Measurements from ENCODE around the gene BAZ2B. TPM values are rescaled to one million over a fixed set of nuclear protein-coding genes. Genes with fewer than 3 reads are reported as not detected.

Gene BAZ2B
- total RNA-seq, 1 experiment from 2014 or later: 19.9 TPM

GRCh38 chr2:159526433-159526832 lies 89.9 kb downstream of the BAZ2B start:
- RAD21 ChIA-PET (ENCODE audit: low non-redundant PET in 1 of 2, low total read pairs in 2 of 2, uncharacterized antibody in 2 of 2, unreplicated experiment in 2 of 2): no interaction called here
- POLR2A ChIA-PET: interaction anchor here (1.3 kb wide), 1 partner anchor 16 kb away, joined by 3 read pairs; no protein-coding TSS in a partner anchor

More at GRCh38 chr2:159526433-159526832, 89.9 kb downstream of the BAZ2B start:
- Histone ChIP-seq H3K36me3 (ENCODE audit: control insufficient read depth in 1 of 2, insufficient read depth in 2 of 2, low read length in 2 of 2) (no peaks in the 10 kb centered on the region), H4K20me1 (ENCODE audit: insufficient read depth) (no peaks in the 10 kb centered on the region), H2AFZ (ENCODE audit: low read depth, low read length, poor library complexity, severe bottlenecking) (no peak overlapping the region), H3K9me3 (ENCODE audit: control insufficient read depth in 1 of 2, insufficient read depth in 1 of 2, low read depth in 1 of 2, low read length in 2 of 2) (no peaks in the 10 kb centered on the region), H3K4me2 (ENCODE audit: low read length) (no peak overlapping the region), H3K79me2 (ENCODE audit: insufficient read depth, low read length) (no peaks in the 10 kb centered on the region), H3K27me3 (ENCODE audit: insufficient read depth, low read length) (no peaks in the 10 kb centered on the region), H3K9ac (ENCODE audit: low read length) (no peak overlapping the region), H3K4me1 (ENCODE audit: control insufficient read depth in 1 of 2, insufficient read depth in 2 of 2, low read length in 2 of 2) (no peaks in the 10 kb centered on the region), H3K9me2 (ENCODE audit: insufficient read depth) (no peaks in the 10 kb centered on the region), H3K4me3 (replicated peaks in 1 of 2; ENCODE audit: low read depth in 1 of 2, low read length in 2 of 2) (no peak overlapping the region), H3K27ac (ENCODE audit: low read depth, low read length) (no peak overlapping the region)
- TF ChIP-seq, protein P1, sequence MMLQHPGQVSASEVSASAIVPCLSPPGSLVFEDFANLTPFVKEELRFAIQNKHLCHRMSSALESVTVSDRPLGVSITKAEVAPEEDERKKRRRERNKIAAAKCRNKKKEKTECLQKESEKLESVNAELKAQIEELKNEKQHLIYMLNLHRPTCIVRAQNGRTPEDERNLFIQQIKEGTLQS (IDR thresholded peaks at IDR 0.05): no peak
- TF ChIP-seq FOSL1 (IDR thresholded peaks at IDR 0.05; ENCODE audit: low read depth): no peak
- TF ChIP-seq, protein P2, sequence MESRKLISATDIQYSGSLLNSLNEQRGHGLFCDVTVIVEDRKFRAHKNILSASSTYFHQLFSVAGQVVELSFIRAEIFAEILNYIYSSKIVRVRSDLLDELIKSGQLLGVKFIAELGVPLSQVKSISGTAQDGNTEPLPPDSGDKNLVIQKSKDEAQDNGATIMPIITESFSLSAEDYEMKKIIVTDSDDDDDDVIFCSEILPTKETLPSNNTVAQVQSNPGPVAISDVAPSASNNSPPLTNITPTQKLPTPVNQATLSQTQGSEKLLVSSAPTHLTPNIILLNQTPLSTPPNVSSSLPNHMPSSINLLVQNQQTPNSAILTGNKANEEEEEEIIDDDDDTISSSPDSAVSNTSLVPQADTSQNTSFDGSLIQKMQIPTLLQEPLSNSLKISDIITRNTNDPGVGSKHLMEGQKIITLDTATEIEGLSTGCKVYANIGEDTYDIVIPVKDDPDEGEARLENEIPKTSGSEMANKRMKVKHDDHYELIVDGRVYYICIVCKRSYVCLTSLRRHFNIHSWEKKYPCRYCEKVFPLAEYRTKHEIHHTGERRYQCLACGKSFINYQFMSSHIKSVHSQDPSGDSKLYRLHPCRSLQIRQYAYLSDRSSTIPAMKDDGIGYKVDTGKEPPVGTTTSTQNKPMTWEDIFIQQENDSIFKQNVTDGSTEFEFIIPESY (IDR thresholded peaks at IDR 0.05; ENCODE audit: extremely low read depth, insufficient replicate concordance, low read length): no peak
- TF ChIP-seq ELF1 (IDR thresholded peaks at IDR 0.05; ENCODE audit: borderline replicate concordance, low read depth): no peak
- no peak for TF ChIP-seq CTCF (IDR thresholded peaks at IDR 0.05 in 2 of 3, conservative IDR thresholded peaks at IDR 0.05 in 1 of 3; ENCODE audit: borderline replicate concordance in 1 of 3, insufficient read depth in 1 of 3, low read depth in 2 of 3, low read length in 2 of 3)
- no peak for TF ChIP-seq ZNF274 (IDR thresholded peaks at IDR 0.05; ENCODE audit: low read depth, low read length)
- TF ChIP-seq, protein P3, sequence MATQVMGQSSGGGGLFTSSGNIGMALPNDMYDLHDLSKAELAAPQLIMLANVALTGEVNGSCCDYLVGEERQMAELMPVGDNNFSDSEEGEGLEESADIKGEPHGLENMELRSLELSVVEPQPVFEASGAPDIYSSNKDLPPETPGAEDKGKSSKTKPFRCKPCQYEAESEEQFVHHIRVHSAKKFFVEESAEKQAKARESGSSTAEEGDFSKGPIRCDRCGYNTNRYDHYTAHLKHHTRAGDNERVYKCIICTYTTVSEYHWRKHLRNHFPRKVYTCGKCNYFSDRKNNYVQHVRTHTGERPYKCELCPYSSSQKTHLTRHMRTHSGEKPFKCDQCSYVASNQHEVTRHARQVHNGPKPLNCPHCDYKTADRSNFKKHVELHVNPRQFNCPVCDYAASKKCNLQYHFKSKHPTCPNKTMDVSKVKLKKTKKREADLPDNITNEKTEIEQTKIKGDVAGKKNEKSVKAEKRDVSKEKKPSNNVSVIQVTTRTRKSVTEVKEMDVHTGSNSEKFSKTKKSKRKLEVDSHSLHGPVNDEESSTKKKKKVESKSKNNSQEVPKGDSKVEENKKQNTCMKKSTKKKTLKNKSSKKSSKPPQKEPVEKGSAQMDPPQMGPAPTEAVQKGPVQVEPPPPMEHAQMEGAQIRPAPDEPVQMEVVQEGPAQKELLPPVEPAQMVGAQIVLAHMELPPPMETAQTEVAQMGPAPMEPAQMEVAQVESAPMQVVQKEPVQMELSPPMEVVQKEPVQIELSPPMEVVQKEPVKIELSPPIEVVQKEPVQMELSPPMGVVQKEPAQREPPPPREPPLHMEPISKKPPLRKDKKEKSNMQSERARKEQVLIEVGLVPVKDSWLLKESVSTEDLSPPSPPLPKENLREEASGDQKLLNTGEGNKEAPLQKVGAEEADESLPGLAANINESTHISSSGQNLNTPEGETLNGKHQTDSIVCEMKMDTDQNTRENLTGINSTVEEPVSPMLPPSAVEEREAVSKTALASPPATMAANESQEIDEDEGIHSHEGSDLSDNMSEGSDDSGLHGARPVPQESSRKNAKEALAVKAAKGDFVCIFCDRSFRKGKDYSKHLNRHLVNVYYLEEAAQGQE (IDR thresholded peaks at IDR 0.05; ENCODE audit: low read depth): no peak
- TF ChIP-seq CEBPB (IDR thresholded peaks at IDR 0.05; ENCODE audit: low read depth): no peak
- no peak for TF ChIP-seq CBX3 (IDR thresholded peaks at IDR 0.05; ENCODE audit: low read depth)
- TF ChIP-seq EZH2phosphoT487 (IDR thresholded peaks at IDR 0.05; ENCODE audit: borderline replicate concordance): no peak
- no peak for ATAC-seq
- BruUV-seq (replicated peaks): no TSS peak
- intact Hi-C loops (cut with micrococcal nuclease): no loop called here
- CTCF ChIA-PET: interaction anchor here (0.6 kb wide), 1 partner anchor 442 kb away, joined by 3 read pairs; no protein-coding TSS in a partner anchor
- DNase-seq (ENCODE audit: low read depth, low spot score): no peak
